Suprapubic skin (tissue), 4 donors: Measurements from ENCODE around the gene CPNE4. TPM values are rescaled to one million over a fixed set of nuclear protein-coding genes. Genes with fewer than 3 reads are reported as not detected.

ENCODE experiments used
- DNase-seq, 2 donors: peaks; one replicate each; pipeline ENCODE4 v3.0.0-alpha.2; 2019; ENCODE audit warnings: low spot score in 2 of 2
- H3K27ac ChIP-seq: fragments of 200-600 bp; sonication (generic); one replicate; pipeline ENCODE4 v1.5.1; 2019
- H3K27me3 ChIP-seq: fragments of 200-600 bp; sonication (generic); one replicate; pipeline ENCODE4 v1.5.1; 2019
- H3K36me3 ChIP-seq: fragments of 200-600 bp; sonication (generic); one replicate; pipeline ENCODE4 v1.5.1; 2019
- H3K4me1 ChIP-seq: fragments of 200-600 bp; sonication (generic); one replicate; pipeline ENCODE4 v1.5.1; 2019
- H3K4me3 ChIP-seq: fragments of 200-600 bp; sonication (generic); one replicate; pipeline ENCODE4 v1.5.1; 2019; ENCODE audit warnings: mild to moderate bottlenecking
- H3K9me3 ChIP-seq: fragments of 200-600 bp; sonication (generic); one replicate; pipeline ENCODE4 v1.5.1; 2019
- EP300 ChIP-seq: sonication (generic); formaldehyde crosslinking; IDR thresholded peaks from one replicate; pipeline ENCODE4 v1.6.1; 2017; ENCODE audit warnings: antibody characterized with exemption
- POLR2A ChIP-seq, 2 donors: fragments of 450-650 bp; IDR thresholded peaks; one replicate each; pipeline ENCODE4 v1.6.1; 2017; ENCODE audit warnings: antibody characterized with exemption in 2 of 2, mild to moderate bottlenecking in 2 of 2, moderate library complexity in 2 of 2
- POLR2AphosphoS5 ChIP-seq, 3 donors: sonication (generic); formaldehyde crosslinking; IDR thresholded peaks; one replicate each; pipeline ENCODE4 v1.6.1; 2017; ENCODE audit warnings: antibody characterized with exemption in 3 of 3
- WGBS: methylation state at CpG from one replicate; pipeline ENCODE4 v1.1.5; 2018; 5-methylcytosine and 5-hydroxymethylcytosine counted together
- total RNA-seq, 4 donors: library from RNA; depleted of rRNA; stranded (reverse); fragments of >200 nt; gene quantifications; one replicate each; pipeline ENCODE4 v1.1.0, GENCODE V29; 2016
- TF ChIP-seq, protein P1 (sequence below), 2 donors: fragments of 200-600 bp in 1 of 2; fragments of 450-650 bp in 1 of 2; sonication (generic) in 1 of 2; IDR thresholded peaks; one replicate each; pipeline ENCODE4 v1.5.1; 2016 to 2019; ENCODE audit warnings: antibody characterized with exemption in 2 of 2, mild to moderate bottlenecking in 1 of 2, moderate library complexity in 1 of 2

Gene CPNE4
- total RNA-seq, 4 donors from 2014 or later = 0.32 to 1.1 TPM; not detected in 2

DNA sequence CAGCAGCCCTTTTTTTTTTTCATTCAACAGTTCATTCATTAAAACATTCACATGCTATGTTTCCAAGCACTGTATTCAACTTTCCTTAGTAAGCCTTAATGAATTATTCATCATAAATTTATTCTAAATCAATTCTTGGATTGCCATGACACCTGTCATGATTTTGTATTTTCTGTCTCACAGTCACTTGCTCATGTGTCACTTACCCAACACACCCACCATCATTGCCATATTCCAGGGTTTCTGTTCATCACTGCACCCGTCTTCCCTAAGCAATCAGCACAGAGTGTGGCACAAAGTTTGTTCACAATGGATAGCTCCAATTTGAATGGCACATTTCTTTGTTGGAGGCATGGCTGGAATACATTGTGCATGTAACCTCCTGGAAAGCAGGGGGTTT is 27.2 kb downstream of the CPNE4 start:
- no peaks in the 10 kb centered on the region for H3K4me1 ChIP-seq
- no peak for TF ChIP-seq POLR2AphosphoS5 (IDR thresholded peaks at IDR 0.05)
- TF ChIP-seq POLR2A (IDR thresholded peaks at IDR 0.05) = no peak
- TF ChIP-seq EP300 = no peak
- TF ChIP-seq, protein P1, sequence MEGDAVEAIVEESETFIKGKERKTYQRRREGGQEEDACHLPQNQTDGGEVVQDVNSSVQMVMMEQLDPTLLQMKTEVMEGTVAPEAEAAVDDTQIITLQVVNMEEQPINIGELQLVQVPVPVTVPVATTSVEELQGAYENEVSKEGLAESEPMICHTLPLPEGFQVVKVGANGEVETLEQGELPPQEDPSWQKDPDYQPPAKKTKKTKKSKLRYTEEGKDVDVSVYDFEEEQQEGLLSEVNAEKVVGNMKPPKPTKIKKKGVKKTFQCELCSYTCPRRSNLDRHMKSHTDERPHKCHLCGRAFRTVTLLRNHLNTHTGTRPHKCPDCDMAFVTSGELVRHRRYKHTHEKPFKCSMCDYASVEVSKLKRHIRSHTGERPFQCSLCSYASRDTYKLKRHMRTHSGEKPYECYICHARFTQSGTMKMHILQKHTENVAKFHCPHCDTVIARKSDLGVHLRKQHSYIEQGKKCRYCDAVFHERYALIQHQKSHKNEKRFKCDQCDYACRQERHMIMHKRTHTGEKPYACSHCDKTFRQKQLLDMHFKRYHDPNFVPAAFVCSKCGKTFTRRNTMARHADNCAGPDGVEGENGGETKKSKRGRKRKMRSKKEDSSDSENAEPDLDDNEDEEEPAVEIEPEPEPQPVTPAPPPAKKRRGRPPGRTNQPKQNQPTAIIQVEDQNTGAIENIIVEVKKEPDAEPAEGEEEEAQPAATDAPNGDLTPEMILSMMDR (IDR thresholded peaks at IDR 0.05) = no peak
- H3K4me3 ChIP-seq = no peak overlapping the region
- DNase-seq = no peak
- H3K27me3 ChIP-seq = no peaks in the 10 kb centered on the region
- no peaks in the 10 kb centered on the region for H3K36me3 ChIP-seq
- no peak overlapping the region for H3K27ac ChIP-seq
- H3K9me3 ChIP-seq = no peaks in the 10 kb centered on the region
- 0% methylated on average over 1 of the region's 1 CpG for WGBS

DNA sequence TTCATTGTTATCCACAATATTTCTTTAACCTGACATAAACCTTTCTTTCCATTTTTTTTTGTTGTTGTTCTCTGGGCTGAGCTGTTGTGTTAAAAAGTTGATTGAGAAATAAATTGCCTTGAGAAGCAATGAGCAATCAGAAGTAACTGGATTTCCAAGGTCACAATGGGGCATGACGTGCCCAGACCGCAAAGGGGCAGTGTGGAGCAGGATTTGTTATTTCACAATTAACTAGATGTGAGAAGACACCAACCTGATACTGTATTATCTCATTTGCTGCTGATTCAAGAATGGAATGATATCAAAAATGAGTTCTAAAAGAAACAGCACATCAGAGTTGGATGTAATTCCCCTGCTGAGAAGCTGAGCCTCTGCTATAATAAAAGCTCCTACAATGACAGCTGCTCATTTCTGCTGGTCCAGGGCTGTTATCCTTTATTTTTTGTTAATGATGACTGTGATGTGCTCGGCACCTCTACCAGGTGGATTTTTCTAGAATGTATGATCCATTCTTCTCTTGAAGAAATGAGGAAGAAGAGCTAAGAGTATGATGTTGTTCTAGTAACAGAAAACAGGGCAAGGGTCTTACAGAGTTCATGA is 28.1 kb downstream of the CPNE4 start:
- Histone ChIP-seq H3K9me3 (no peaks in the 10 kb centered on the region), H3K4me3 (no peak overlapping the region), H3K27me3 (no peaks in the 10 kb centered on the region), H3K4me1 (no peaks in the 10 kb centered on the region), H3K27ac (no peak overlapping the region), H3K36me3 (no peaks in the 10 kb centered on the region)
- DNase-seq = no peak
- 38% methylated on average over 3 of the region's 3 CpGs for WGBS
- TF ChIP-seq, protein P1 (IDR thresholded peaks at IDR 0.05) = peak in 1 of 2 donors; percentile 26
- no peak for TF ChIP-seq EP300

DNA sequence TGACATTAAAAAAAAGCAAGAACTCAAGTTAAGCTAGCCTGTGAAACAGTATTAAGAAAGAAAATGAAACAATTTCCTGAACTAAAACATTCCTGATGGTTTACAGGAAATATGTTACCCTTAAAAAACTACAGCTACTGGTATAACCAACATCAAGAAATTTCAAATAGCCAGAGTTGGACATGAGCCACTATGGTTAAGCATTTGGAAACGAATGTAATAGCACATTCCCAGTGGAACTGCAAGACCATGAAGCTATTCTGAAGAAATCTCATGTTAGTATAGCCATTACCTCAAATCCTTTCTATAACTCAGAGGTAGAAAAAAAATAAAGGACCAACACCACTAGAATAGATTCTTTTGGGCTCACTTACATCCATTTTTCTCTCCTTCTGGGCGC is 30.2 kb downstream of the CPNE4 start:
- WGBS = 41% methylated on average over 2 of the region's 2 CpGs
- no peaks in the 10 kb centered on the region for H3K27me3 ChIP-seq
- TF ChIP-seq POLR2AphosphoS5 (IDR thresholded peaks at IDR 0.05) = no peak
- TF ChIP-seq POLR2A (IDR thresholded peaks at IDR 0.05) = no peak
- no peak for TF ChIP-seq EP300
- TF ChIP-seq, protein P1 (IDR thresholded peaks at IDR 0.05) = no peak
- H3K9me3 ChIP-seq = no peaks in the 10 kb centered on the region
- DNase-seq = no peak
- no peaks in the 10 kb centered on the region for H3K4me1 ChIP-seq
- no peaks in the 10 kb centered on the region for H3K36me3 ChIP-seq
- no peak overlapping the region for H3K27ac ChIP-seq
- H3K4me3 ChIP-seq = no peak overlapping the region

DNA sequence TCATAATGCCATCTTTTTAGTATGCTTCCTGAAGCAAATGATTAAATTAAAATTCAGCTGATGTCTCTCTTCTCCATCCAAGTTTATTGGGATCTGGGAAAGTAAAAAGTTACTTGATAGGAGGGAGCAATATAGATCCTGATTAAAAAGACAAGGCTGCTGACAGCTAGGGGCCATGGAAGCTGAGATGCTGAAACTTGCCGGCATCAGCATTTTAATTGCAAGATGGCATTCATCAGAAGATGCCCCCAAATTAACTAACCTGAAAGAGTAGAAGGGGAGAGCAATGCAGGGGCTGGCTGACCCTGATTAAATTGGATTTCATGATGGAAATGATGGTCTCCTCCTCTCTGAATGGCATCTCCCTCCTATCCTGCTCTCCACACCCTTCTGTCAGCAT is 31.1 kb downstream of the CPNE4 start:
- Histone ChIP-seq H3K36me3 (no peaks in the 10 kb centered on the region), H3K9me3 (no peaks in the 10 kb centered on the region), H3K27ac (no peak overlapping the region), H3K4me1 (no peaks in the 10 kb centered on the region), H3K4me3 (no peak overlapping the region), H3K27me3 (no peaks in the 10 kb centered on the region)
- 95% methylated on average over 1 of the region's 1 CpG for WGBS
- TF ChIP-seq POLR2AphosphoS5 (IDR thresholded peaks at IDR 0.05) (no peak), EP300 (no peak), POLR2A (IDR thresholded peaks at IDR 0.05) (no peak)
- TF ChIP-seq, protein P1 (IDR thresholded peaks at IDR 0.05) = no peak
- no peak for DNase-seq

DNA sequence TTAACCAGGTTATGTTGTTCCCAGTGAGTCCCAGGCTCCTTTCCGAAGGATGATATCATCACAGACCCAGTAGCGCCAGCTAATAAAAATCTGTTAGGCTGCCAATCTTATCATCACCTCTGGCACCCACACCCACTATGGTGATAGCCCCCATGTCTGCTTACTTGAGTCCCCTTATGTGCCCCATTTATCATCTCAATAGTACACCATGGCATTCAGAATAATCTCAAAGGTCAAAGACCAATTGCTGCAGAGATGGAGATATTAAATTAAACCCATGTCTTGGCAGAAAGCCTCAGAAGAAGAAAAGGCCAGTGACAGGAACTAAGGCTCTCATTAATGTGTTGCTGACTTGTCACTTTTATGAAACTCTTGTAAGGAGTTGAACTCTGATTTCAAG is 32.8 kb downstream of the CPNE4 start:
- H3K4me3 ChIP-seq = no peak overlapping the region
- no peaks in the 10 kb centered on the region for H3K4me1 ChIP-seq
- H3K36me3 ChIP-seq = no peaks in the 10 kb centered on the region
- H3K9me3 ChIP-seq = no peaks in the 10 kb centered on the region
- no peaks in the 10 kb centered on the region for H3K27me3 ChIP-seq
- TF ChIP-seq, protein P1 (IDR thresholded peaks at IDR 0.05) = no peak
- TF ChIP-seq POLR2AphosphoS5 (IDR thresholded peaks at IDR 0.05) (no peak), EP300 (no peak), POLR2A (IDR thresholded peaks at IDR 0.05) (no peak)
- DNase-seq = no peak
- H3K27ac ChIP-seq = no peak overlapping the region
- WGBS = 70% methylated on average over 2 of the region's 2 CpGs
